HG03565 (cell line): ENCODE data around the gene SATB1.

Experiments
- ATAC-seq: cut with Tn5 transposase; IDR thresholded peaks from one replicate; pipeline ENCODE4 v1.9.1; 2021; ENCODE audit warnings: mild to moderate bottlenecking, moderate library complexity; ENCODE audit not compliant: unreplicated experiment

The SATB1 gene

DNA sequence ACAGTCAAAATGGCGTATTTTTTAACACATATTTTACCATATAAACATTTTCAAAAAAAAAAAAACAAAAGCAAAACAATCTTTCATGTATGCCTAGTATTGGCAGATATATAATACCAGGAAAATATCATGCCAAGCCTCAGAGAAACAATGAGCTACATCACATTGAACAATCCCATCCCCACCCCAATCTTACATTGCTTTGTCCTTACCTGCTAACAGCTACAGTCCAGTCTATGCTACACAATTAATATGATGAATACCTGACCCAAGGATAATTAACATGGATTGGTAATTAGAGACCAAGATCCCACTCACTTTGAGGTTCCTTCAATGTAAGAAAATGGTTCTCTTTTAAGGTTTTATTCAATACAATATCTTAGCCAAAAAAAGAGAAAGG lies 7.6 kb upstream of the SATB1 start:
- no peak for ATAC-seq

- no peak for ATAC-seq
These were observed 6.1 kb upstream of the SATB1 start for GRCh38 chr3:18431266-18431665.

- no peak for ATAC-seq
These were observed 4.0 kb upstream of the SATB1 start for GRCh38 chr3:18428991-18429745.

- no peak for ATAC-seq
These were observed 2.9 kb upstream of the SATB1 start for GRCh38 chr3:18428036-18428435.

GRCh38 chr3:18426597-18427193 lies 1.6 kb upstream of the SATB1 start:
- ATAC-seq = no peak

DNA sequence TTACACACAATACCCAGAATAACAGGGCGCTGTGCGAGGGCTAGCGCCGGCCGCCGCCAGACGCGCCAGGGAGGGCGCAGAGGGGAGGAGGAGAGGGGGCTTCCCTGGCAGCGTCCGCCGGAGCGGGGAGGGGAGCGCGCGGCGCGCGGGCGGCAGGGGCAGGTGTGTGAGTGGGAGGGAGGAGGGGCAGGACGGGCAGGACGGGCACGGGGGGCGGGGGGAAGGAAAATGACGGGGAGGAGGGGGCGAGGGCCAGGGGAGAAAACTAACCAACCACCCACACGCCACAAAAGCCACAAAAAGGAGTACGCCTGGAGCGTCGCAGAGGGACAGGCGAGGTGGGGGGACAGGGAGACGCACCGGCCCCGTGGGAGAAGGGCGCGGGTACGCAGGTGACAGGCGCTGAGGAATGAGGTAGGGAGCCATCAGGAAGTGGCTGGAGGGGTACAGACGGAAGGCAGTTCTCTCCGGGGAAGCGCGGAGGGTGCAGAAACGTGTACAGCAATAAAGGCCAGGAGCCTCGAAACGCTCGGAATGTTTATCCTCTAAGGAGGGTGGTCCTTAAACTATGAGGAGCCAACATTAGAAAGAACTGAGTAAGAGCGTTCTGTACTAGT lies 610 bp upstream of the SATB1 start:
- no peak for ATAC-seq

DNA sequence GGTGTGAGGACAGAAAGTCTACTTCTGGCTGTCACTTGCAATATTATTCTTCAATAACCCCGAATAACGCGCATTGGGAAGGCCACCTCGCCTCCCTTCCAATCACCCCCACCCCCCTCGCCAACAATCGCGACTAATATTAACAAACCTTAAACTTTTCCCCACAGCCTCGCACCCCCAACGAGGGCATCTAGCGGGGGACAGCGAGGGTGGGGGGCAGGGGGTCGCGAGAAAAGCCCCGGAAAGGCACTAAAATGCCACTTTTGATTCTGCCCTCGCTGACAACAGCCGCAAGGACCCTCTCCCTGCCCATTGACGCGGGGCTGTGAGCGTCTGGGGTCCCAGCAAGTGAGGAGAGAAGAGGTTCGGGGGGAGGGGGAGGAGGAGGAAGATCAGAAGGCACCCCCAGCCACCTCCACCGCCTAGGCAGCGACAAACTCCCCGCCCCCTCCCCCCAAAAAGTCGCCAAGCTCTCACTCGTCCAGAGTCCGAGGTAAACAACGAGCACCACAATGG lies 868 bp downstream of the SATB1 start:
- ATAC-seq = no peak

DNA sequence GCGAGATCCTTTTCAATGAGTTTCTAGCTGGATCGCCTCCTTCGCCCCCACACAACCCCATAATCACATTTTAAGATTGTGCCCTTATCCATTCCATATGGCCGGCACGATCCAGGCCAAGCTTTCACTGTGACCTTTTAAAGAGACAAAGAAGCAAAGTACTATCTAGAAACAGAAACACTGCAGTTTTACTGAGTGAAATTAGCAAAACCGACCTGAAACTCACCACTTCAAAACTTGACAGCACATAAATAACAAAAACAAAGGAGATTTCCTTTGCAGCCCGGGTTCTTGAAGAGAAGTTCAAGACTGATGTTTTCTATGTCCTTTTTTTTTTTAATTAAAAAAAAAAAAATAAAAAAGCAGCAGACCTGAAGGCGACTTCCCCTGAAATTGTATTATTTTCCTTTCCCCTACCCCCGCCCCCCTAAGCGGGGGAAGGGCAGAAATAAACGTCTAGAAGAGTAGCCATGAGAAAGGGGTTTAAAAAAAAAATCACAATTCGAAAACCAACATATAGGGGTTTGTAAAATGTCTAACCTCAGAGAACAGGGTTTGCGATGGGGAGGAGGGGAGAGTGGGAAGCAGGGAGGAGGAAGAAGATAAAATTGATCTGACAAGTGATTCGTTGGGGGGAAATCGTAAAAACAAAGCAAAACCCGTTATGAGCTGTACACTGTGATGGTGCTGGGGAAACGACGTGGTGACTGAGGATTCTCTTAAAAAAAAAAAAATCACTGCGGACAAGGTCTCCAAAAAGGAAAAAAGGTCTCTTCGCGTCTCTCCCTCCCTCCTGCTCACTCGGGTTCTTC lies 1.5 kb downstream of the SATB1 start:
- peak; percentile 89 for ATAC-seq

- no peak for ATAC-seq
These were observed 2.2 kb downstream of the SATB1 start for GRCh38 chr3:18422972-18423371.

GRCh38 chr3:18420555-18420954 lies 4.6 kb downstream of the SATB1 start:
- no peak for ATAC-seq

DNA sequence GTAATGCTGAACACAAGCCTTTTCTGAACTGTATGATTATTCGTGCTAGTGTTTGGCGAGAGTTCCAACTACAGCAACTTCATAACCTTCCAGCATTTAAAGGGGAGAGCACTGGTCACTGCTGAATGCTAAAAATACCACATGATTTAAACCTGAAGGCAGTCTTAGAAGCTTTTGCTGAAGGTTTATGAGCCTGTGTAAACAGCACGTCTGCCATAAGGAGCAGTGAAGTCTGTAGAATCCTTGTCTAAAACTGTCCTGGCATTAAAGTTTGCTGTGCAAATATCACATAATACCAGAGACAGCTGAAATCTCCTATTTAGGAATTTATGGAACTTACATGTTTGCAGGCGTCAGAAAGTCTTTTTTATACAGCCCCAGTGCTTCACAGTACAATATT lies 5.9 kb downstream of the SATB1 start:
- ATAC-seq = no peak

GRCh38 chr3:18417904-18418572 lies 7.1 kb downstream of the SATB1 start:
- no peak for ATAC-seq

- ATAC-seq = no peak
These were observed 8.8 kb downstream of the SATB1 start for GRCh38 chr3:18416332-18416731.

GRCh38 chr3:18415839-18416238 lies 9.3 kb downstream of the SATB1 start:
- no peak for ATAC-seq

- ATAC-seq = no peak
These were observed 10.0 kb downstream of the SATB1 start for GRCh38 chr3:18415167-18415566.

DNA sequence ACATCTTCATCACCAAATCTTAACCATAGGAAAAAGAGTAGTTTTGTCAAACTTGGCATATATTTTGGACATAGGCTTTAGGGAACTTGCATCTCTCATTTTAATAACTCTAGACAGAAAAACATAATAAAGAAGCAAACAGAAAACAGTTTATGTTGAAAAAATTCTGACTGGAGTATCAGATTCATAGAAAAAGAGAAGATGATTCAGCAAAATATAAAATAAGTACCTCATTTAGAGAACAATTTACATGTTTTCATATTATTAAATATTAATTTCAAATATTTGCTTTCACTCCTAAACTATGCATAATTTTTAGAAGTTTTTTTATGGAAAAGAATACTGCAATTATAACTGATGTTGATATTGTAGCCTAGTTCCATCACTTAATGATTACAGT lies 12.5 kb downstream of the SATB1 start:
- ATAC-seq = no peak

- ATAC-seq = no peak
These were observed 13.6 kb downstream of the SATB1 start for GRCh38 chr3:18411541-18411940.

DNA sequence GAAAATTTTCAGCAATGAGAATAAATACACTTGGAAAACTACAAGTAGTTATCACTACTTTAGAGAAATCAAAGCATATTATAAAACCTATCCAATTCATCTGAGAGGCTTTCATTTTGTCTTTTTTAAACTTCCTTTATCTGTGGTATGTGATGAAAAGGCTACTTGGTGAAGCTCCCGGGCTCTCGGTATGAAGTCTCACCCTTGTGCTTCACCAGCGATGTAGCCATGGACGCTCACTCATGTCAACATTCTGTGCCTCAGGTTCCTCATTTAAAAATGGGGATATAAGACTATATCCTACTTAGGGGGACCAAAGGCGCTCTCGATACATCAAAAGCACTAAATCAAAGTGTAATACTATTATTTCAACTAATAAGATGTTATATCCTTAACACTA lies 14.9 kb downstream of the SATB1 start:
- ATAC-seq = no peak

- ATAC-seq = no peak
These were observed 15.9 kb downstream of the SATB1 start for GRCh38 chr3:18409266-18409665.

DNA sequence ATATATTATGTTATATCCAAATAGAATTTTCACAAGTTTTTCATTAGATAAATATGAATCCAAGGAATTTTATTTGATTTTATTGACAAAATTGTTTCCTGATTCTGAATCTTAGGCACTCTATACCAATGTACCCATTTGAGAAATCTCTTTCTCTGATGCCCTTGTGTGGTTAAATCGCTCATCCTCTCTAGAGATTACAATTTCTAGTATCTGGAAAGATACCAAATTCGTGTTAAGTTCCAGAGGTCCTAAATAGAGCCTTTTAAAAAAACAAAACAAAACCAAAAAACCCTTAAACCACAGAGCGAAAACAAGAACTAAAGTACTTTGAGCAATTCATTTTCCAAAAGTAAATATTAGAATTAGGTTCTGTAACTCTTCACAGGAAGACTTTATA lies 20.0 kb downstream of the SATB1 start:
- ATAC-seq = no peak

DNA sequence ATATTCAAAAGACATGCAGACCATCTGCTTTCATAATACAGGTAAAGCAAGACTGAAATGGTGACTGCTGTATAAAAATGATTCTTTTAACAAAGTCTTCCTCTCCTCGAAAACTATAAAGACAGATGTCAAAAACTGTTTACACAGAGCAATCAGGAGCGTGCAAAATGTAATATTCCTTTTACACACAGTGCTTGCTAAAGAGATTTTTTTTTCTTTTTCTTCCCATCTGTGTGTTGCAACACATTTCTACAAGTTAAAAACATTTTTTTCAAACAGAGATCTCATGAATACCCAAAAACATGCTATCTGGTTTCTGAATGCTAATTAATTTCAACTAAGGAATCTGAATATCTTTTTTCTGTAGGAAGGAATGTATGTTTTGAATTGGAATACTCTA lies 22.1 kb downstream of the SATB1 start:
- ATAC-seq = no peak
